ENCODE measurements around the gene NBEAL2.

The NBEAL2 gene

GRCh38 chr3:46990573-46991374, 11.3 kb downstream of the NBEAL2 start:
- no peak for DNase-seq
- H3K27ac ChIP-seq (ENCODE audit: insufficient read depth in 1 of 2, low read depth in 1 of 2, low read length in 2 of 2, poor library complexity in 1 of 2, severe bottlenecking in 2 of 2) = peak overlapping the region in 1 of 2 experiments; percentile 20
- ChIA-PET CTCF (interaction anchor here (1.2 to 11.4 kb wide), 4 partner anchors 8 to 66 kb away, joined by 4 to 164 read pairs (median 6); no protein-coding TSS in a partner anchor), POLR2A (no interaction called here)
- H3K36me3 ChIP-seq (ENCODE audit: control insufficient read depth in 4 of 4, insufficient read depth in 4 of 4, low read length in 3 of 4) = peaks cover 0 to 75% (median 44%) of the 10 kb centered on the region in 4 experiments
- H3K4me1 ChIP-seq (ENCODE audit: control extremely low read depth in 1 of 4, control insufficient read depth in 4 of 4, insufficient read depth in 4 of 4, low read length in 3 of 4) = peaks cover 2 to 49% (median 49%) of the 10 kb centered on the region in 4 experiments
- no peaks in the 10 kb centered on the region for H3K9me3 ChIP-seq (ENCODE audit: control extremely low read depth in 1 of 5, control insufficient read depth in 4 of 5, insufficient read depth in 2 of 5, low read depth in 1 of 5, low read length in 4 of 5)
- H3K4me3 ChIP-seq (ENCODE audit: control insufficient read depth in 1 of 7, extremely low read depth in 1 of 7, insufficient read depth in 4 of 7, low read depth in 2 of 7, low read length in 6 of 7) = no peak overlapping the region
- no peaks in the 10 kb centered on the region for H3K27me3 ChIP-seq (replicated peaks in 2 of 5; ENCODE audit: control insufficient read depth in 4 of 5, insufficient read depth in 5 of 5, low read length in 4 of 5)
- 90% methylated on average over 8 of the region's 11 CpGs for WGBS (ENCODE audit: insufficient coverage)

GRCh38 chr3:46991406-46992165, 12.1 kb downstream of the NBEAL2 start:
- POLR2A ChIA-PET = interaction anchor here (0.8 kb wide), 1 partner anchor 44 kb away, joined by 4 read pairs; no protein-coding TSS in a partner anchor
- Histone ChIP-seq H3K27me3 (replicated peaks in 2 of 5; ENCODE audit: control insufficient read depth in 4 of 5, insufficient read depth in 5 of 5, low read length in 4 of 5) (no peaks in the 10 kb centered on the region), H3K27ac (ENCODE audit: insufficient read depth in 1 of 2, low read depth in 1 of 2, low read length in 2 of 2, poor library complexity in 1 of 2, severe bottlenecking in 2 of 2) (no peak overlapping the region), H3K9me3 (ENCODE audit: control extremely low read depth in 1 of 5, control insufficient read depth in 4 of 5, insufficient read depth in 2 of 5, low read depth in 1 of 5, low read length in 4 of 5) (no peaks in the 10 kb centered on the region), H3K36me3 (ENCODE audit: control insufficient read depth in 4 of 4, insufficient read depth in 4 of 4, low read length in 3 of 4) (peaks cover 0 to 81% (median 47%) of the 10 kb centered on the region in 4 experiments), H3K4me1 (ENCODE audit: control extremely low read depth in 1 of 4, control insufficient read depth in 4 of 4, insufficient read depth in 4 of 4, low read length in 3 of 4) (peaks cover 2 to 46% (median 45%) of the 10 kb centered on the region in 4 experiments), H3K4me3 (ENCODE audit: control insufficient read depth in 1 of 7, extremely low read depth in 1 of 7, insufficient read depth in 4 of 7, low read depth in 2 of 7, low read length in 6 of 7) (no peak overlapping the region)
- CTCF ChIA-PET = interaction anchor here (1.1 to 11.4 kb wide), 7 partner anchors 10 to 82 kb away, joined by 3 to 164 read pairs (median 5); no protein-coding TSS in a partner anchor
- WGBS (ENCODE audit: insufficient coverage) = 96% methylated on average over 14 of the region's 16 CpGs
- no peak for DNase-seq

GRCh38 chr3:46992231-46992630, 12.8 kb downstream of the NBEAL2 start:
- no peak for DNase-seq
- H3K27ac ChIP-seq (ENCODE audit: insufficient read depth in 1 of 2, low read depth in 1 of 2, low read length in 2 of 2, poor library complexity in 1 of 2, severe bottlenecking in 2 of 2) = no peak overlapping the region
- no peaks in the 10 kb centered on the region for H3K9me3 ChIP-seq (ENCODE audit: control extremely low read depth in 1 of 5, control insufficient read depth in 4 of 5, insufficient read depth in 2 of 5, low read depth in 1 of 5, low read length in 4 of 5)
- H3K4me3 ChIP-seq (ENCODE audit: control insufficient read depth in 1 of 7, extremely low read depth in 1 of 7, insufficient read depth in 4 of 7, low read depth in 2 of 7, low read length in 6 of 7) = no peak overlapping the region
- CTCF ChIA-PET = interaction anchor here (1.1 to 11.4 kb wide), 7 partner anchors 10 to 83 kb away, joined by 3 to 164 read pairs (median 5); no protein-coding TSS in a partner anchor
- H3K36me3 ChIP-seq (ENCODE audit: control insufficient read depth in 4 of 4, insufficient read depth in 4 of 4, low read length in 3 of 4) = peaks cover 0 to 88% (median 47%) of the 10 kb centered on the region in 4 experiments
- H3K27me3 ChIP-seq (replicated peaks in 2 of 5; ENCODE audit: control insufficient read depth in 4 of 5, insufficient read depth in 5 of 5, low read length in 4 of 5) = no peaks in the 10 kb centered on the region
- peaks cover 0 to 46% (median 45%) of the 10 kb centered on the region in 4 experiments for H3K4me1 ChIP-seq (ENCODE audit: control extremely low read depth in 1 of 4, control insufficient read depth in 4 of 4, insufficient read depth in 4 of 4, low read length in 3 of 4)
- POLR2A ChIA-PET = interaction anchor here (0.8 kb wide), 1 partner anchor 45 kb away, joined by 4 read pairs; no protein-coding TSS in a partner anchor
- 98% methylated on average over 6 of the region's 9 CpGs for WGBS (ENCODE audit: insufficient coverage)

GRCh38 chr3:46993292-46993691, 13.8 kb downstream of the NBEAL2 start:
- DNase-seq = no peak
- ChIA-PET POLR2A (interaction anchor here (0.6 kb wide), 1 partner anchor 16 kb away, joined by 3 read pairs; no protein-coding TSS in a partner anchor), CTCF (interaction anchor here (1.0 to 11.4 kb wide), 7 partner anchors 12 to 84 kb away, joined by 3 to 164 read pairs (median 5); no protein-coding TSS in a partner anchor)
- no peaks in the 10 kb centered on the region for H3K27me3 ChIP-seq (replicated peaks in 2 of 5; ENCODE audit: control insufficient read depth in 4 of 5, insufficient read depth in 5 of 5, low read length in 4 of 5)
- peaks cover 0 to 98% (median 51%) of the 10 kb centered on the region in 4 experiments for H3K36me3 ChIP-seq (ENCODE audit: control insufficient read depth in 4 of 4, insufficient read depth in 4 of 4, low read length in 3 of 4)
- no CpG with 5 or more reads among the region's 2 CpGs for WGBS (ENCODE audit: insufficient coverage)
- H3K4me1 ChIP-seq (ENCODE audit: control extremely low read depth in 1 of 4, control insufficient read depth in 4 of 4, insufficient read depth in 4 of 4, low read length in 3 of 4) = peaks cover 0 to 44% (median 39%) of the 10 kb centered on the region in 4 experiments
- H3K9me3 ChIP-seq (ENCODE audit: control extremely low read depth in 1 of 5, control insufficient read depth in 4 of 5, insufficient read depth in 2 of 5, low read depth in 1 of 5, low read length in 4 of 5) = no peaks in the 10 kb centered on the region
- H3K4me3 ChIP-seq (ENCODE audit: control insufficient read depth in 1 of 7, extremely low read depth in 1 of 7, insufficient read depth in 4 of 7, low read depth in 2 of 7, low read length in 6 of 7) = no peak overlapping the region
- H3K27ac ChIP-seq (ENCODE audit: insufficient read depth in 1 of 2, low read depth in 1 of 2, low read length in 2 of 2, poor library complexity in 1 of 2, severe bottlenecking in 2 of 2) = no peak overlapping the region

- Histone ChIP-seq H3K36me3 (ENCODE audit: control insufficient read depth in 4 of 4, insufficient read depth in 4 of 4, low read length in 3 of 4) (peaks cover 0 to 98% (median 52%) of the 10 kb centered on the region in 4 experiments), H3K4me1 (ENCODE audit: control extremely low read depth in 1 of 4, control insufficient read depth in 4 of 4, insufficient read depth in 4 of 4, low read length in 3 of 4) (peaks cover 0 to 44% (median 36%) of the 10 kb centered on the region in 4 experiments), H3K27me3 (replicated peaks in 2 of 5; ENCODE audit: control insufficient read depth in 4 of 5, insufficient read depth in 5 of 5, low read length in 4 of 5) (no peaks in the 10 kb centered on the region), H3K9me3 (ENCODE audit: control extremely low read depth in 1 of 5, control insufficient read depth in 4 of 5, insufficient read depth in 2 of 5, low read depth in 1 of 5, low read length in 4 of 5) (no peaks in the 10 kb centered on the region), H3K4me3 (ENCODE audit: control insufficient read depth in 1 of 7, extremely low read depth in 1 of 7, insufficient read depth in 4 of 7, low read depth in 2 of 7, low read length in 6 of 7) (no peak overlapping the region), H3K27ac (ENCODE audit: insufficient read depth in 1 of 2, low read depth in 1 of 2, low read length in 2 of 2, poor library complexity in 1 of 2, severe bottlenecking in 2 of 2) (no peak overlapping the region)
- ChIA-PET CTCF (interaction anchor here (0.8 to 11.4 kb wide), 5 partner anchors 13 to 69 kb away, joined by 3 to 164 read pairs (median 5); no protein-coding TSS in a partner anchor), POLR2A (interaction anchor here (0.6 kb wide), 1 partner anchor 17 kb away, joined by 3 read pairs; no protein-coding TSS in a partner anchor)
- 96% methylated on average over 5 of the region's 7 CpGs for WGBS (ENCODE audit: insufficient coverage)
- DNase-seq = no peak
Observed at GRCh38 chr3:46993986-46994385, 14.5 kb downstream of the NBEAL2 start.

- Histone ChIP-seq H3K36me3 (ENCODE audit: control insufficient read depth in 4 of 4, insufficient read depth in 4 of 4, low read length in 3 of 4) (peaks cover 0 to 99% (median 57%) of the 10 kb centered on the region in 4 experiments), H3K4me3 (ENCODE audit: control insufficient read depth in 1 of 7, extremely low read depth in 1 of 7, insufficient read depth in 4 of 7, low read depth in 2 of 7, low read length in 6 of 7) (no peak overlapping the region), H3K4me1 (ENCODE audit: control extremely low read depth in 1 of 4, control insufficient read depth in 4 of 4, insufficient read depth in 4 of 4, low read length in 3 of 4) (peaks cover 0 to 34% (median 25%) of the 10 kb centered on the region in 4 experiments), H3K9me3 (ENCODE audit: control extremely low read depth in 1 of 5, control insufficient read depth in 4 of 5, insufficient read depth in 2 of 5, low read depth in 1 of 5, low read length in 4 of 5) (no peaks in the 10 kb centered on the region), H3K27ac (ENCODE audit: insufficient read depth in 1 of 2, low read depth in 1 of 2, low read length in 2 of 2, poor library complexity in 1 of 2, severe bottlenecking in 2 of 2) (no peak overlapping the region), H3K27me3 (replicated peaks in 2 of 5; ENCODE audit: control insufficient read depth in 4 of 5, insufficient read depth in 5 of 5, low read length in 4 of 5) (no peaks in the 10 kb centered on the region)
- no peak for DNase-seq
- WGBS (ENCODE audit: insufficient coverage) = 98% methylated on average over 27 of the region's 29 CpGs
- ChIA-PET CTCF (interaction anchor here (0.8 to 11.4 kb wide), 6 partner anchors 14 to 70 kb away, joined by 3 to 164 read pairs (median 6); partner anchors contain the start of gene NBEAL2), POLR2A (interaction anchor here (0.6 to 1.1 kb wide), 2 partner anchors 12 to 66 kb away, joined by 3 to 6 read pairs; no protein-coding TSS in a partner anchor)
Observed at GRCh38 chr3:46994801-46995731, 15.6 kb downstream of the NBEAL2 start.

Measured in common myeloid progenitor, CD34-positive (primary cell).